Measurements from ENCODE around the gene DYRK3.

- TF ChIP-seq CTCF (optimal IDR thresholded peaks at IDR 0.05 in 1 of 3, IDR thresholded peaks at IDR 0.05 in 1 of 3, conservative IDR thresholded peaks at IDR 0.05 in 1 of 3; ENCODE audit: extremely low read depth in 1 of 3, insufficient read depth in 2 of 3, low read length in 3 of 3) (no peak), EZH2 (IDR thresholded peaks at IDR 0.05; ENCODE audit: low read length) (no peak)
Measured at GRCh38 chr1:206628916-206629315, 6.4 kb upstream of the DYRK3 start.

Data from keratinocyte (primary cell).